Caco-2 (cell line): ENCODE measurements around the gene SLU7. TPM values are rescaled to one million over a fixed set of nuclear protein-coding genes. Genes with fewer than 3 reads are reported as not detected.

Source experiments
- BruUV-seq: library from RNA; stranded (reverse); fragments of 400-500 nt; replicated peaks from 2 replicates; lab custom pipeline; 2021; lab: Mats Ljungman, UMichigan
- CTCF ChIA-PET: fragments of 300-600 bp; sonication (Branson Sonifier 250); formaldehyde crosslinking; loops from one replicate; lab custom pipeline; 2022; ENCODE audit warnings: antibody characterized with exemption; lab: Charles Lee
- POLR2A ChIA-PET: fragments of 300-600 bp; sonication (Branson Sonifier 250); formaldehyde crosslinking; loops from one replicate; lab custom pipeline; 2022; ENCODE audit warnings: antibody characterized with exemption; lab: Charles Lee
- DNase-seq, 2 experiments: peaks; one replicate each; pipeline versions ENCODE4 v3.0.0 to v3.0.0-alpha.2; 2020 to 2022
- H3K27me3 ChIP-seq: replicated peaks from 2 replicates; pipeline ENCODE4 v1.6.0; 2011; ENCODE audit warnings: low read length; ENCODE audit not compliant: control insufficient read depth, insufficient read depth
- H3K36me3 ChIP-seq: 2 replicates; pipeline ENCODE4 v1.5.1; 2011; ENCODE audit warnings: low read length; ENCODE audit not compliant: control insufficient read depth, insufficient read depth
- H3K4me1 ChIP-seq: fragments of 250-450 bp; sonication (Bioruptor Pico); 2 replicates; pipeline ENCODE4 v1.5.1; 2020; ENCODE audit warnings: mild to moderate bottlenecking
- H3K4me3 ChIP-seq: 2 replicates; pipeline ENCODE4 v1.5.1; 2011; ENCODE audit warnings: low read depth, mild to moderate bottlenecking, control low read depth, low read length
- H3K9me3 ChIP-seq: fragments of 250-450 bp; sonication (Bioruptor Pico); 2 replicates; pipeline ENCODE4 v1.5.1; 2020; ENCODE audit warnings: mild to moderate bottlenecking, moderate library complexity
- H3K27ac Mint-ChIP-seq: one replicate; pipeline ENCODE4 v1.8.0; 2022; ENCODE audit warnings: mixed read lengths; ENCODE audit not compliant: unreplicated experiment
- H3K27me3 Mint-ChIP-seq: one replicate; pipeline ENCODE4 v1.8.0; 2022; ENCODE audit warnings: mixed read lengths; ENCODE audit not compliant: insufficient read depth, unreplicated experiment
- H3K36me3 Mint-ChIP-seq: one replicate; pipeline ENCODE4 v1.8.0; 2022; ENCODE audit warnings: mild to moderate bottlenecking, mixed read lengths; ENCODE audit not compliant: insufficient read depth, unreplicated experiment
- H3K4me1 Mint-ChIP-seq: one replicate; pipeline ENCODE4 v1.8.0; 2022; ENCODE audit warnings: low read depth, mixed read lengths; ENCODE audit not compliant: unreplicated experiment
- H3K4me3 Mint-ChIP-seq: one replicate; pipeline ENCODE4 v1.8.0; 2022; ENCODE audit warnings: mild to moderate bottlenecking, moderate library complexity, mixed read lengths; ENCODE audit not compliant: unreplicated experiment
- H3K9me3 Mint-ChIP-seq: one replicate; pipeline ENCODE4 v1.8.0; 2022; ENCODE audit warnings: mixed read lengths; ENCODE audit not compliant: unreplicated experiment
- intact Hi-C: fragments of 100-400 bp; cut with micrococcal nuclease; formaldehyde crosslinking; loops from one replicate; pipeline ENCODE4 v1.10.0; 2022; ENCODE audit not compliant: unreplicated experiment
- total RNA-seq: library from RNA; stranded (reverse); gene quantifications from 2 replicates; pipeline ENCODE4 v1.2.3, GENCODE V29; 2022
- TF ChIP-seq, protein P1 (sequence below), 2 experiments: fragments of 200-600 bp in 1 of 2; IDR thresholded peaks; 1 replicate in 1 of 2; 2 replicates in 1 of 2; pipeline versions ENCODE4 v1.5.1 to v1.8.0; 2011 to 2022; ENCODE audit warnings: antibody characterized with exemption in 1 of 2, control low read depth in 1 of 2, inconsistent platforms in 1 of 2, low read depth in 1 of 2, low read length in 1 of 2, mild to moderate bottlenecking in 1 of 2, moderate library complexity in 1 of 2; ENCODE audit not compliant: insufficient read depth in 1 of 2, severe bottlenecking in 1 of 2, unreplicated experiment in 1 of 2

Gene SLU7
- total RNA-seq, 1 experiment from 2014 or later: 55.0 TPM

DNA sequence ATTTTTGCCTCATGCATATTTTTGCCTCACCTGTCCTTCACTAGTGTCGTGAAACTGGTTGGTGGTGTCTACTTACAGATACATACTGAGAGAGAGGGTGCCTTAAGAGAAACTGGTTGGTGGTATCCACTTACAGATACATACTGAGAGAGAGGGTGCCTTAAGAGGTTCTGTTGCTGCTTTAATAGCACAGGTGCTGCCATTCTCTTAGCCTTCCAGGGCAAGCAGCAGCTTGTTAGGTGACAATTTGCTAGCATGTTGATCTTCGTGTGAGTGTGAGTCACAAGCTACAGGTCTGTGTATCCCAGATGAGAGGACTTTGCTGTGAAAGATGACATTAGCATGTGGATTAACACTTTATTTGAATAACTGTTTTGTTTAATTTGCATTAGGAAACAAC is 4.2 kb upstream of the SLU7 start:
- intact Hi-C loops: no loop called here
- no peaks in the 10 kb centered on the region for H3K9me3 Mint-ChIP-seq
- TF ChIP-seq, protein P1, sequence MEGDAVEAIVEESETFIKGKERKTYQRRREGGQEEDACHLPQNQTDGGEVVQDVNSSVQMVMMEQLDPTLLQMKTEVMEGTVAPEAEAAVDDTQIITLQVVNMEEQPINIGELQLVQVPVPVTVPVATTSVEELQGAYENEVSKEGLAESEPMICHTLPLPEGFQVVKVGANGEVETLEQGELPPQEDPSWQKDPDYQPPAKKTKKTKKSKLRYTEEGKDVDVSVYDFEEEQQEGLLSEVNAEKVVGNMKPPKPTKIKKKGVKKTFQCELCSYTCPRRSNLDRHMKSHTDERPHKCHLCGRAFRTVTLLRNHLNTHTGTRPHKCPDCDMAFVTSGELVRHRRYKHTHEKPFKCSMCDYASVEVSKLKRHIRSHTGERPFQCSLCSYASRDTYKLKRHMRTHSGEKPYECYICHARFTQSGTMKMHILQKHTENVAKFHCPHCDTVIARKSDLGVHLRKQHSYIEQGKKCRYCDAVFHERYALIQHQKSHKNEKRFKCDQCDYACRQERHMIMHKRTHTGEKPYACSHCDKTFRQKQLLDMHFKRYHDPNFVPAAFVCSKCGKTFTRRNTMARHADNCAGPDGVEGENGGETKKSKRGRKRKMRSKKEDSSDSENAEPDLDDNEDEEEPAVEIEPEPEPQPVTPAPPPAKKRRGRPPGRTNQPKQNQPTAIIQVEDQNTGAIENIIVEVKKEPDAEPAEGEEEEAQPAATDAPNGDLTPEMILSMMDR (IDR thresholded peaks at IDR 0.05; ENCODE audit: insufficient read depth in 1 of 2, low read depth in 1 of 2, low read length in 1 of 2, severe bottlenecking in 1 of 2, unreplicated experiment in 1 of 2): no peak
- no peak overlapping the region for H3K27ac Mint-ChIP-seq
- BruUV-seq: no TSS peak
- peaks cover 54% of the 10 kb centered on the region for H3K36me3 Mint-ChIP-seq
- peaks cover 31% of the 10 kb centered on the region for H3K4me1 Mint-ChIP-seq
- no peaks in the 10 kb centered on the region for H3K9me3 ChIP-seq
- H3K27me3 ChIP-seq: no peaks in the 10 kb centered on the region
- H3K4me1 ChIP-seq: peaks cover 10% of the 10 kb centered on the region; the same call in 1 of the 2 replicates
- no peaks in the 10 kb centered on the region for H3K27me3 Mint-ChIP-seq
- ChIA-PET CTCF (no interaction called here), POLR2A (no interaction called here)
- peak overlapping the region; percentile 83 for H3K4me3 Mint-ChIP-seq
- DNase-seq: no peak
- H3K4me3 ChIP-seq: no peak overlapping the region; the same call in 1 of the 2 replicates
- H3K36me3 ChIP-seq: no peaks in the 10 kb centered on the region

DNA sequence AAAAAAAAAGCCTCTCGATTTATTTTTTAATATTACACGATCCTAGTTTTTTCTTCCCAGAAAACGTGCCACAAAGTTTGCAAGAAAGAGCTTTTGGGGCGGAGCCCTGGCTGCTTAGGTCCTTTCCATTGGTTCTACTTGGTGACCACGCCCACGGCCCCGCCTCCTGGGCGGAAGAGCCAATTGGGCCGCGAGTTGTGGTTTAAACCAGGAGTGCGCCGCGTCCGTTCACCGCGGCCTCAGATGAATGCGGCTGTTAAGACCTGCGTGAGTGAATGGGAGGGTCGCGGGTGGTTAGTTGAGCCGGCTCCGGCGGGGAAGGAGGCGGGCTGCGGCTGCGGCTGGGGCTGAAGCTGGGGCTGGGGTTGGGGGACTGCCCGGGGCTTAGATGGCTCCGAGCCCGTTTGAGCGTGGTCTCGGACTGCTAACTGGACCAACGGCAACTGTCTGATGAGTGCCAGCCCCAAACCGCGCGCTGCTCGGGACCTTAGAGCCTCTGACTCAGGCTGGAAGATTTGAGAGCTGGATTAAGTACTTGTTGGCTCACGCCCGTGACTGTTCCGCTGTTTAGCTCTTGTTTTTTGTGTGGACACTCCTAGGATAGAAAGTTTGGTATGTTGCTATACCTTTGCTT is 2.9 kb upstream of the SLU7 start, which contains the start of gene PTTG1:
TSS of gene PTTG1 (plus strand) at position 231 of the 634 bp plus-strand sequence. CDS start 458 bp downstream, outside the sequence.
- no TSS peak for BruUV-seq
- H3K36me3 ChIP-seq: no peaks in the 10 kb centered on the region
- DNase-seq: peak; percentile 96
- H3K9me3 Mint-ChIP-seq: no peaks in the 10 kb centered on the region
- ChIA-PET CTCF (interaction anchor here (0.8 to 1.4 kb wide), 3 partner anchors 17 to 46 kb away, joined by 3 to 12 read pairs (median 5); no protein-coding TSS in a partner anchor), POLR2A (interaction anchor here (0.6 to 1.0 kb wide), 3 partner anchors 18 to 76 kb away, joined by 3 to 5 read pairs (median 3); no protein-coding TSS in a partner anchor)
- H3K4me1 Mint-ChIP-seq: peaks cover 38% of the 10 kb centered on the region
- H3K4me1 ChIP-seq: peaks cover 13% of the 10 kb centered on the region; the same call in 1 of the 2 replicates
- peak within 1 kb of the TSS; percentile 83 for H3K4me3 Mint-ChIP-seq
- no peaks in the 10 kb centered on the region for H3K27me3 ChIP-seq
- H3K27ac Mint-ChIP-seq: peak within 1 kb of the TSS; percentile 84
- no peaks in the 10 kb centered on the region for H3K9me3 ChIP-seq
- intact Hi-C loops: no loop called here
- peak within 1 kb of the TSS; percentile 88 for H3K4me3 ChIP-seq
- no peaks in the 10 kb centered on the region for H3K27me3 Mint-ChIP-seq
- H3K36me3 Mint-ChIP-seq: peaks cover 41% of the 10 kb centered on the region
- TF ChIP-seq, protein P1 (IDR thresholded peaks at IDR 0.05; ENCODE audit: insufficient read depth in 1 of 2, low read depth in 1 of 2, low read length in 1 of 2, severe bottlenecking in 1 of 2, unreplicated experiment in 1 of 2): no peak

DNA sequence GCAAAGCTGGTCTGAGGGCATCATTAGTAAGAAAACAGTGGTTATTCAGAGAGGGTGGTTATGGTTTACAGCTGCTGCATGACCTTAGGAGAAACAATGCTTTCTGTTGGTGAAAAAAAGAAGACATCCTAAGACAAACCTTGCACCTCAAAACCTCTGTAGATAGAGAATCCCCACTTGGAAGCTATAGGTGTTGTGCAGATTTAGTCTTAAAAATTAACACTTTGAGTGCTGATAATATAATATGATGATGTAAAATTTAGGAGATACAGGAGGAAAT is 1.4 kb upstream of the SLU7 start:
- Mint-ChIP-seq H3K4me3 (peak overlapping the region; percentile 92), H3K36me3 (peaks cover 40% of the 10 kb centered on the region), H3K27ac (no peak overlapping the region), H3K27me3 (no peaks in the 10 kb centered on the region), H3K4me1 (peaks cover 38% of the 10 kb centered on the region), H3K9me3 (no peaks in the 10 kb centered on the region)
- no TSS peak for BruUV-seq
- Histone ChIP-seq H3K36me3 (no peaks in the 10 kb centered on the region), H3K4me1 (peaks cover 13% of the 10 kb centered on the region; the same call in 1 of the 2 replicates), H3K27me3 (no peaks in the 10 kb centered on the region), H3K4me3 (no peak overlapping the region), H3K9me3 (no peaks in the 10 kb centered on the region)
- DNase-seq: no peak
- intact Hi-C loops: no loop called here
- TF ChIP-seq, protein P1 (IDR thresholded peaks at IDR 0.05; ENCODE audit: insufficient read depth in 1 of 2, low read depth in 1 of 2, low read length in 1 of 2, severe bottlenecking in 1 of 2, unreplicated experiment in 1 of 2): no peak
- CTCF ChIA-PET: interaction anchor here (2.1 kb wide), 1 partner anchor 29 kb away, joined by 5 read pairs; no protein-coding TSS in a partner anchor
- POLR2A ChIA-PET: interaction anchor here (0.6 kb wide), 1 partner anchor 261 kb away, joined by 3 read pairs; no protein-coding TSS in a partner anchor
